Panc1 (cell line): ENCODE measurements around the gene FDXR.

ENCODE experiments used
- POLR2AphosphoS5 ChIP-seq: IDR thresholded peaks from 2 replicates; pipeline ENCODE4 v1.6.1; 2012; ENCODE audit warnings: mild to moderate bottlenecking, low read depth, low read length, moderate library complexity
- SIN3A ChIP-seq: IDR thresholded peaks from 2 replicates; pipeline ENCODE4 v1.6.1; 2012; ENCODE audit warnings: low read depth, mild to moderate bottlenecking, low read length, moderate library complexity, borderline replicate concordance; ENCODE audit not compliant: insufficient read depth
- TF ChIP-seq, protein P1 (sequence below): fragments of 450-650 bp; IDR thresholded peaks from 2 replicates; pipeline ENCODE4 v1.5.1; 2017; ENCODE audit warnings: mild to moderate bottlenecking
- TF ChIP-seq, protein P2 (sequence below), 2 experiments: IDR thresholded peaks; 2 replicates each; pipeline ENCODE4 v1.6.1; 2011 to 2012; ENCODE audit warnings: low read depth in 2 of 2, control low read depth in 1 of 2, low read length in 1 of 2, mild to moderate bottlenecking in 1 of 2, moderate library complexity in 1 of 2; ENCODE audit not compliant: insufficient read depth in 1 of 2

DNA sequence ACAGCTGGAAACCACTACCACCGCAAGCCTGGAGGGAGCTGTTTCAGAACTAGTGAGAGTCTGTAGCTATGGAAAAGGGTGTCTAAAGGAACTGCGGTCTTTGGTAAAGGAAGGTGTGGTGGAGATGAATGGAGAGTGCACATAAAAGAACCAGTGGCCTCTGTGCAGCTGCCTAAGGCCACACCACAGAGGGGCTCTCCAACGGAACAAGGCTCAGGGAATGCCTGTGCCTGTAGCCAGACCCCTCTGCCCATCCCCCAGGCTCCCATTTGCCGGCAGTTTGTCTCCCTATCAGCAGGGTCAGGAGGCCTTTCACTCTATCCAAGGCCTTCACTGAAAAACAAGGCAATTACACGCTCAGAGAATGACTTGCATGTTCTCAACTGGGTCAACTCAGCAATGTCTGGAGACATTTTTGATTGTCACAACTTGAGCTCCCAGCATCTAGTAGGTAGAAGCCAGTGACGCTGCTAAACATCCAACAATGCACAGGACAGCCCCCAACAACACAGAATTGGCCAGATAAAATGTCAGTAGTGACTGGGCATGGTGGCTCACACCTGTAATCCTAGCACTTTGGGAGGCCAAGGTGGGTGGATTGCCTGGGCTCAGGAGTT lies 3.3 kb upstream of the FDXR start:
- TF ChIP-seq, protein P1, sequence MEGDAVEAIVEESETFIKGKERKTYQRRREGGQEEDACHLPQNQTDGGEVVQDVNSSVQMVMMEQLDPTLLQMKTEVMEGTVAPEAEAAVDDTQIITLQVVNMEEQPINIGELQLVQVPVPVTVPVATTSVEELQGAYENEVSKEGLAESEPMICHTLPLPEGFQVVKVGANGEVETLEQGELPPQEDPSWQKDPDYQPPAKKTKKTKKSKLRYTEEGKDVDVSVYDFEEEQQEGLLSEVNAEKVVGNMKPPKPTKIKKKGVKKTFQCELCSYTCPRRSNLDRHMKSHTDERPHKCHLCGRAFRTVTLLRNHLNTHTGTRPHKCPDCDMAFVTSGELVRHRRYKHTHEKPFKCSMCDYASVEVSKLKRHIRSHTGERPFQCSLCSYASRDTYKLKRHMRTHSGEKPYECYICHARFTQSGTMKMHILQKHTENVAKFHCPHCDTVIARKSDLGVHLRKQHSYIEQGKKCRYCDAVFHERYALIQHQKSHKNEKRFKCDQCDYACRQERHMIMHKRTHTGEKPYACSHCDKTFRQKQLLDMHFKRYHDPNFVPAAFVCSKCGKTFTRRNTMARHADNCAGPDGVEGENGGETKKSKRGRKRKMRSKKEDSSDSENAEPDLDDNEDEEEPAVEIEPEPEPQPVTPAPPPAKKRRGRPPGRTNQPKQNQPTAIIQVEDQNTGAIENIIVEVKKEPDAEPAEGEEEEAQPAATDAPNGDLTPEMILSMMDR, result no peak
- TF ChIP-seq POLR2AphosphoS5 (no peak), SIN3A (no peak)
- TF ChIP-seq, protein P2, sequence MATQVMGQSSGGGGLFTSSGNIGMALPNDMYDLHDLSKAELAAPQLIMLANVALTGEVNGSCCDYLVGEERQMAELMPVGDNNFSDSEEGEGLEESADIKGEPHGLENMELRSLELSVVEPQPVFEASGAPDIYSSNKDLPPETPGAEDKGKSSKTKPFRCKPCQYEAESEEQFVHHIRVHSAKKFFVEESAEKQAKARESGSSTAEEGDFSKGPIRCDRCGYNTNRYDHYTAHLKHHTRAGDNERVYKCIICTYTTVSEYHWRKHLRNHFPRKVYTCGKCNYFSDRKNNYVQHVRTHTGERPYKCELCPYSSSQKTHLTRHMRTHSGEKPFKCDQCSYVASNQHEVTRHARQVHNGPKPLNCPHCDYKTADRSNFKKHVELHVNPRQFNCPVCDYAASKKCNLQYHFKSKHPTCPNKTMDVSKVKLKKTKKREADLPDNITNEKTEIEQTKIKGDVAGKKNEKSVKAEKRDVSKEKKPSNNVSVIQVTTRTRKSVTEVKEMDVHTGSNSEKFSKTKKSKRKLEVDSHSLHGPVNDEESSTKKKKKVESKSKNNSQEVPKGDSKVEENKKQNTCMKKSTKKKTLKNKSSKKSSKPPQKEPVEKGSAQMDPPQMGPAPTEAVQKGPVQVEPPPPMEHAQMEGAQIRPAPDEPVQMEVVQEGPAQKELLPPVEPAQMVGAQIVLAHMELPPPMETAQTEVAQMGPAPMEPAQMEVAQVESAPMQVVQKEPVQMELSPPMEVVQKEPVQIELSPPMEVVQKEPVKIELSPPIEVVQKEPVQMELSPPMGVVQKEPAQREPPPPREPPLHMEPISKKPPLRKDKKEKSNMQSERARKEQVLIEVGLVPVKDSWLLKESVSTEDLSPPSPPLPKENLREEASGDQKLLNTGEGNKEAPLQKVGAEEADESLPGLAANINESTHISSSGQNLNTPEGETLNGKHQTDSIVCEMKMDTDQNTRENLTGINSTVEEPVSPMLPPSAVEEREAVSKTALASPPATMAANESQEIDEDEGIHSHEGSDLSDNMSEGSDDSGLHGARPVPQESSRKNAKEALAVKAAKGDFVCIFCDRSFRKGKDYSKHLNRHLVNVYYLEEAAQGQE (IDR thresholded peaks at IDR 0.05; ENCODE audit: insufficient read depth in 1 of 2, low read depth in 2 of 2, low read length in 1 of 2), result no peak
